ENCODE measurements around the gene RNF224. TPM values are rescaled to one million over a fixed set of nuclear protein-coding genes. Genes with fewer than 3 reads are reported as not detected.

Gene RNF224
- total and polyA plus RNA-seq, 12 donors = 0.14 TPM; not detected in 11

GRCh38 chr9:137266162-137266527, 38.8 kb downstream of the RNF224 start:
- Histone ChIP-seq H3K9me3 (no peaks in the 10 kb centered on the region), H3K27ac (no peak overlapping the region), H3K4me1 (peaks cover 8 to 53% (median 38%) of the 10 kb centered on the region in 9 donors), H3K36me3 (peaks cover 0 to 84% (median 24%) of the 10 kb centered on the region in 9 donors), H3K27me3 (no peaks in the 10 kb centered on the region), H3K4me3 (no peak overlapping the region)
- 73 to 76% methylated on average over 15 of the region's 15 CpGs for WGBS, 2 donors
- TF ChIP-seq CTCF (IDR thresholded peaks at IDR 0.05) = no peak
- DNase-seq = peak in 1 of 2 donors; percentile 43
- no peak for ATAC-seq
- intact Hi-C loops (cut with DNase I) = no loop called here

GRCh38 chr9:137266585-137267453, 39.5 kb downstream of the RNF224 start:
- H3K9me3 ChIP-seq = no peaks in the 10 kb centered on the region
- H3K27me3 ChIP-seq = no peaks in the 10 kb centered on the region
- DNase-seq (no peak), ATAC-seq (no peak)
- 89 to 95% methylated on average over 33 to 34 of the region's 34 CpGs for WGBS, 2 donors
- H3K27ac ChIP-seq = peak overlapping the region in 1 of 10 donors; percentile 75
- peaks cover 11 to 58% (median 41%) of the 10 kb centered on the region in 9 donors for H3K4me1 ChIP-seq
- no peak overlapping the region for H3K4me3 ChIP-seq
- intact Hi-C loops (cut with DNase I) = no loop called here
- no peak for TF ChIP-seq CTCF (IDR thresholded peaks at IDR 0.05)
- peaks cover 0 to 84% (median 24%) of the 10 kb centered on the region in 9 donors for H3K36me3 ChIP-seq

GRCh38 chr9:137267933-137268355, 40.6 kb downstream of the RNF224 start:
- intact Hi-C loops (cut with DNase I) = no loop called here
- ATAC-seq (no peak), DNase-seq (no peak)
- WGBS, 2 donors = 87 to 91% methylated on average over 6 of the region's 6 CpGs
- Histone ChIP-seq H3K4me3 (peak overlapping the region in 8 of 10 donors; percentile 14 to 45 (median 36)), H3K27me3 (no peaks in the 10 kb centered on the region), H3K27ac (peak overlapping the region; percentile 50 to 86 (median 79)), H3K36me3 (peaks cover 6 to 92% (median 32%) of the 10 kb centered on the region in 9 donors), H3K4me1 (peaks cover 13 to 65% (median 45%) of the 10 kb centered on the region in 9 donors), H3K9me3 (no peaks in the 10 kb centered on the region)
- no peak for TF ChIP-seq CTCF (IDR thresholded peaks at IDR 0.05)

- peak; percentile 1 to 53 (median 23) for ATAC-seq
- Histone ChIP-seq H3K27ac (peak overlapping the region; percentile 50 to 86 (median 79)), H3K4me1 (peaks cover 13 to 66% (median 45%) of the 10 kb centered on the region in 9 donors), H3K27me3 (no peaks in the 10 kb centered on the region), H3K9me3 (no peaks in the 10 kb centered on the region), H3K36me3 (peaks cover 8 to 93% (median 31%) of the 10 kb centered on the region in 9 donors), H3K4me3 (peak overlapping the region; percentile 10 to 45 (median 34))
- 44 to 52% methylated on average over 19 of the region's 19 CpGs for WGBS, 2 donors
- intact Hi-C loops (cut with DNase I) = no loop called here
- no peak for TF ChIP-seq CTCF (IDR thresholded peaks at IDR 0.05)
- DNase-seq = peak in 1 of 2 donors; percentile 34
Observed at GRCh38 chr9:137268538-137269201, 41.4 kb downstream of the RNF224 start.

Measured in heart right ventricle (tissue), 16 donors.